GM03348 (cell line): ENCODE measurements around the gene NAA80.
A peak's percentile ranks its signal among the peaks of the same experiment; 100 is the strongest.

Source experiments
- DNase-seq: peaks from one replicate; pipeline ENCODE4 v3.0.0; 2012; ENCODE audit warnings: low spot score

The NAA80 gene

GRCh38 chr3:50256978-50257890, 42.0 kb downstream of the NAA80 start:
- no peak for DNase-seq

- no peak for DNase-seq
Observed at GRCh38 chr3:50255251-50255615, 44.0 kb downstream of the NAA80 start.

GRCh38 chr3:50254577-50255250, 44.5 kb downstream of the NAA80 start:
- no peak for DNase-seq

GRCh38 chr3:50251220-50251619, 48.0 kb downstream of the NAA80 start:
- DNase-seq = peak; percentile 40

- no peak for DNase-seq
Observed at GRCh38 chr3:50250514-50250913, 48.7 kb downstream of the NAA80 start.

- no peak for DNase-seq
Observed at GRCh38 chr3:50249457-50249856, 49.7 kb downstream of the NAA80 start.

GRCh38 chr3:50248387-50248786, 50.8 kb downstream of the NAA80 start:
- DNase-seq = no peak

GRCh38 chr3:50246517-50246954, 52.7 kb downstream of the NAA80 start:
- DNase-seq = peak; percentile 79
